ENCODE measurements around the gene TFF1.

The TFF1 gene

DNA sequence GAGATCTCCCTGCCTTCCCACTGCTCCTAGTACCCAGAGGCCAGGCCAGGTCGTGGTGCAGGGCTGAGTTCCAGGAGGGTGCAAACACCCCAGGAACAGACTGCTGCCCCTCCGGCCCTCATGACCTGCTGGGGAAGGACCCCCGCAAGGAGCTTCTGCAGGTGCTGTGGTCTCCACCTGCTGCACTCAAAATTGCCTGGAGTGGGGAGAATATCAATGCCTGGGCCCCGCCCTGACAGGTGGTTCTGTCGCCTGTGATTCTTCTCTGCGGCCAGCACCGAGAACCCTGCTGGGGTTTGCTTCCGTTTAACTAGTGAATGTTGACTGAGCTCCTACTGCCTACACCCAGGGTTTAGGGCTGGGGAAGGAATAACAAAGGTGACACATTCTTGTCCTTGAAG is 49.0 kb downstream of the TFF1 start:
- DNase-seq (ENCODE audit: low spot score), result no peak

- DNase-seq (ENCODE audit: low spot score), result no peak
Observed at GRCh38 chr21:42316891-42317290, 49.4 kb downstream of the TFF1 start.

DNA sequence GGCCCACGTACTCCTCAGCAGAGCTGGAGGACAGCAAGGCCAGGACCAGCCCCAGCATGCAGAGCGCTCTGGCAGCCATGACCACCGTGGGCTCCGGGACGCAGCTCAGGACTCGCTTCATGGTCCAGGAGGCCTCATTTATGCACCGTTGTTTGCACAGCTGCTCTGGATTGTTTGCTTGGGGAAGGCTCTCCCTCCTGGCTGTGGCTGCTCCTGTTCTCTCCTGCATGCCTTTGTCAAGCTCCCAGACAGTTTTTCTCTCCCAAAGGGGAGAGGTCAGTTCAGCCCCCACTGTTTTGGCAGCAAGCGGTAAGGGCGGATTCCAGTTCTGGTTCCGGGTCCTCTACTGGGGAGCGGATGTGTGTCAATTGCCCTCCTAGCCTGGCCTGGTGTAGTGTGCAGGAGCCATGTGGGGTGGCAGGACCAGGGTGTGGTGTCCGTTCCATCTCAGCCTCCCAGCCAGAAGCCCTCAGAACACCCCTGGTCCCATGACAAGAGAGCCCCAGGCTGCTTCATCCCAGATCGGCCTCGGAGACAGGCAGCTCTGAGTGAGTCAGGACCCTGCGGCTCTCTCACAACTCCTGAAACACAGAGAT is 50.9 kb downstream of the TFF1 start, which contains the start of gene TFF3:
TFF3 (minus strand) TSS at position 114 of the 596 bp plus-strand sequence; CDS start at position 79, 35 bp downstream.
- no peak for DNase-seq (ENCODE audit: low spot score)

DNA sequence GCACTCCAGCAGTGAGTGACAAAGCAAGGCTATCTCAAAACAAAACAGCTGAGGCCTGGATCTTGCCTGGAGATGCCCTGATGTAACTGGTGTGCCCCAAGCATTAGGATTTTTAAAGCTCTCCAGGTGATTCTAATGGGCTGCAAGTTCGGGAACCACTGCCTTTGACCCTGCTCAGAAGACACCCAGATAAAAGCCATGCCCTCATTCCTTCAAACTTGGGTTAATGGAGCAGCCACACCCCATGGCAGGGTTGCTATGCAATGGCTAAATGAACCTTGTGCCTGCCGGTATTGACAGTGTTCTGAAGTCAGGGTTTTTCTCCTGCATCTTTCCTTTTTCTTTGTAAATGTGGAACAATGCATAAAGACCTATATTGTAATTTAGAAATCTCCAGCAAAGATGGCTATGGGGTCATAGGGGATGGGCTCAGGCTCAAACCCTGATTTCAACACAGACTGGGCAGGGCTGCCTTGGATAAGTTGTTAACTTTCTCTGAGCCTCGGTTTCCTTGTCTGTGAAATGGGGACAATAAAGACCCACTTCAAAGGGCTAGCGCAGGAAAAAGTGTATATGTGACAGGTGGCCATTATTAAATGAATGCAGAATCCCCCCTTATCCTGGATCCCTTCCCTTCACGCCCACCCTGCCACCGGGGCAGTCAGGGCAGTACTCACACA is 51.6 kb downstream of the TFF1 start:
- DNase-seq (ENCODE audit: low spot score), result no peak

DNA sequence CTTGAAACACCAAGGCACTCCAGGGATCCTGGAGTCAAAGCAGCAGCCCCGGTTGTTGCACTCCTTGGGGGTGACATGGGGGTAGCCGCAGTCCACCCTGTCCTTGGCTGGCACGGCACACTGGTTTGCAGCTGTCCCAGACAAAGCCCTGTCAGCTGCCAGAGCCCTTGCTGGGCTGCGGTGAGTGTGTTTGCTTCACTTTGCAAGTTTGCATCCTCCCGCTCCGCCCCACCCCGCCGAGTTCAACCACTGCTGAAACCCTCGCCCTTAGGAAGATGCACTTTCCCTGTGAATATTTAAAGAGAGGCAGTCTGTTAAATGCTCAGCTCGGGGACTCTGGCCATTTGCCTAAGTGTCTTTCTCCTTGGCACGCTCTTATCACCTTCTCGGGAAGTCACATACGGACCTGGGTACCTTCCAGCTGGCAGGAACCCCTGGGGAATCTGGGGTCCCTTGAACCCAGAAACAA is 52.8 kb downstream of the TFF1 start:
- DNase-seq (ENCODE audit: low spot score), result no peak

- no peak for DNase-seq (ENCODE audit: low spot score)
Observed at GRCh38 chr21:42312626-42313104, 53.7 kb downstream of the TFF1 start.
